ENCODE results near the gene ADAMTS2.

ADAMTS2 gene

GRCh38 chr5:179185941-179186411, 159.3 kb downstream of the ADAMTS2 start:
- no peak overlapping the region for H3K4me3 ChIP-seq (ENCODE audit: low read length)
- H3K36me3 ChIP-seq (ENCODE audit: control insufficient read depth, insufficient read depth, low read length) = no peaks in the 10 kb centered on the region
- no peaks in the 10 kb centered on the region for H3K27me3 ChIP-seq (ENCODE audit: control insufficient read depth, insufficient read depth, low read length)
- H3K27ac ChIP-seq (ENCODE audit: low read depth, low read length) = no peak overlapping the region
- no peak overlapping the region for H3K9ac ChIP-seq (ENCODE audit: low read length)
- H3K4me1 ChIP-seq (ENCODE audit: control insufficient read depth, insufficient read depth, low read length) = no peaks in the 10 kb centered on the region

GRCh38 chr5:179185256-179185940, 159.9 kb downstream of the ADAMTS2 start:
- Histone ChIP-seq H3K4me3 (ENCODE audit: low read length) (no peak overlapping the region), H3K27me3 (ENCODE audit: control insufficient read depth, insufficient read depth, low read length) (no peaks in the 10 kb centered on the region), H3K36me3 (ENCODE audit: control insufficient read depth, insufficient read depth, low read length) (no peaks in the 10 kb centered on the region), H3K9ac (ENCODE audit: low read length) (no peak overlapping the region), H3K4me1 (ENCODE audit: control insufficient read depth, insufficient read depth, low read length) (no peaks in the 10 kb centered on the region), H3K27ac (ENCODE audit: low read depth, low read length) (no peak overlapping the region)

DNA sequence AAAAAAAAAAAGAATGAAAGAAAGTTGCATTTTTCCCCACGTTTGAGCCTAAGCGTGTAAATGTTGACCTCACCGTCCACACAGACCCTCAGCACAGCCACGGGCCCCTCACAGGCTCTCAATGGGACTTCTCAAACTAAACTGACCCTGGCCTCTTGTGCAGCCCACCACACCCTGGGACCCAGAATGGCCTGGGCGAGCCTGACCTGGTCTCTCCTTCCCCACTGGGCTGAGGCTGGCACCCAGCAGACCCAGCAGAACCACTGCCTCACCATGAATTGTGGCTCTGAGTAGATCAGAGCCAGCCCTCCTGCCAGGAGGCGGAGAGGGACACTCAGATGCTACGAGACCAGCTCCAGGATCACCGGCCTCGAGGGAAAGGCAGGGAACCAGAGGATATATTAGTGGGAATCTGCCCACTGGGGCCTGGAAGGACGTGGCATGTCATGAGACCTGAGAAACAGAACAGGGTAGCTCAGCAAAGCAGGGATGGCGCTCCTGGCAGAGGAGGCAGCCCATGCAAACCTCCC, 160.7 kb downstream of the ADAMTS2 start:
- Histone ChIP-seq H3K27ac (ENCODE audit: low read depth, low read length) (no peak overlapping the region), H3K36me3 (ENCODE audit: control insufficient read depth, insufficient read depth, low read length) (no peaks in the 10 kb centered on the region), H3K4me3 (ENCODE audit: low read length) (no peak overlapping the region), H3K27me3 (ENCODE audit: control insufficient read depth, insufficient read depth, low read length) (no peaks in the 10 kb centered on the region), H3K9ac (ENCODE audit: low read length) (no peak overlapping the region), H3K4me1 (ENCODE audit: control insufficient read depth, insufficient read depth, low read length) (no peaks in the 10 kb centered on the region)

GRCh38 chr5:179183481-179183880, 161.8 kb downstream of the ADAMTS2 start:
- Histone ChIP-seq H3K9ac (ENCODE audit: low read length) (no peak overlapping the region), H3K4me1 (ENCODE audit: control insufficient read depth, insufficient read depth, low read length) (no peaks in the 10 kb centered on the region), H3K27me3 (ENCODE audit: control insufficient read depth, insufficient read depth, low read length) (no peaks in the 10 kb centered on the region)

DNA sequence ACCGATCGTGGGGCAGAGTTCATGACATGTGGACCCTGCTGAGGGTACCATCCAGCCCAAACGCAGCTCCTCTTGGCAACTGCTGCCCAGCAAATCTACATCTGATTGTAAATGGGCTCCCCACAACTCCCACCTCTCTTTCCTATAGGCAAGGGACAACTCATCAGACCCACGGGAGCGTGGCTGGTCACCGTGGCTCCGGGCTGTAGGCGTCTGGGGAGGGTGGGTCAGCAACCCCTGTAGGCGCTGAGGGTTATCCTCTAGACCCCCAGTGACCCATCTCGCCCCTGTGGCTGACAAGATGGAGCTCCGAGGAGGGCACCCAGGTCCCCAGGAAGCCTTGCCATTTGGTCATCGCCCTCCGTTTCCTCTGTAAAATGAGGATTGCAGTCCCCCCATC, 162.7 kb downstream of the ADAMTS2 start:
- no peak overlapping the region for H3K4me3 ChIP-seq (ENCODE audit: low read length)
- no peaks in the 10 kb centered on the region for H3K36me3 ChIP-seq (ENCODE audit: control insufficient read depth, insufficient read depth, low read length)
- H3K4me1 ChIP-seq (ENCODE audit: control insufficient read depth, insufficient read depth, low read length) = no peaks in the 10 kb centered on the region
- no peak overlapping the region for H3K9ac ChIP-seq (ENCODE audit: low read length)
- H3K27me3 ChIP-seq (ENCODE audit: control insufficient read depth, insufficient read depth, low read length) = no peaks in the 10 kb centered on the region
- H3K27ac ChIP-seq (ENCODE audit: low read depth, low read length) = no peak overlapping the region

More at GRCh38 chr5:179183481-179183880, 161.8 kb downstream of the ADAMTS2 start:
- Histone ChIP-seq H3K27ac (ENCODE audit: low read depth, low read length) (no peak overlapping the region), H3K4me3 (ENCODE audit: low read length) (no peak overlapping the region), H3K36me3 (ENCODE audit: control insufficient read depth, insufficient read depth, low read length) (no peaks in the 10 kb centered on the region)

DNA sequence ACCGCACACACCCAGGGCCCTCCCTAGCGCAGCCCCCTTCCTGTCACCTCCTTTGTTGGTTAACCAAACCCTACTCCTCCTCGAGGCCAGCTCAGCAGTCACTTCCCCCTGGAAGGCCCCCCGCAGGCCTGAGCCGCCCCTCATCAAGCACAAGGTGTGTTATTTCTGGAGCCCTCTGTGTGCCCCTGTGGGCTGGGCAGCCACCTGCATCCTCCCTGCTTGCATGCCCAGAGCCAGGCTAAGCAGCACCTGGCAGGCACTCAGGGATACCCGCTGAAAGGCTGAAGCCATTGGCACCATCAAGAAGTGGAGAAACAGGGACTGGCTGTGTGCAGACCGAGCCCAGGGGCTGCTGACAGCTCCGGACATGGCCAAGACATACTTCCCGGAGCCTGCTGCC, 163.3 kb downstream of the ADAMTS2 start:
- Histone ChIP-seq H3K4me3 (ENCODE audit: low read length) (no peak overlapping the region), H3K27ac (ENCODE audit: low read depth, low read length) (no peak overlapping the region), H3K9ac (ENCODE audit: low read length) (no peak overlapping the region), H3K4me1 (ENCODE audit: control insufficient read depth, insufficient read depth, low read length) (no peaks in the 10 kb centered on the region), H3K27me3 (ENCODE audit: control insufficient read depth, insufficient read depth, low read length) (no peaks in the 10 kb centered on the region), H3K36me3 (ENCODE audit: control insufficient read depth, insufficient read depth, low read length) (no peaks in the 10 kb centered on the region)

DNA sequence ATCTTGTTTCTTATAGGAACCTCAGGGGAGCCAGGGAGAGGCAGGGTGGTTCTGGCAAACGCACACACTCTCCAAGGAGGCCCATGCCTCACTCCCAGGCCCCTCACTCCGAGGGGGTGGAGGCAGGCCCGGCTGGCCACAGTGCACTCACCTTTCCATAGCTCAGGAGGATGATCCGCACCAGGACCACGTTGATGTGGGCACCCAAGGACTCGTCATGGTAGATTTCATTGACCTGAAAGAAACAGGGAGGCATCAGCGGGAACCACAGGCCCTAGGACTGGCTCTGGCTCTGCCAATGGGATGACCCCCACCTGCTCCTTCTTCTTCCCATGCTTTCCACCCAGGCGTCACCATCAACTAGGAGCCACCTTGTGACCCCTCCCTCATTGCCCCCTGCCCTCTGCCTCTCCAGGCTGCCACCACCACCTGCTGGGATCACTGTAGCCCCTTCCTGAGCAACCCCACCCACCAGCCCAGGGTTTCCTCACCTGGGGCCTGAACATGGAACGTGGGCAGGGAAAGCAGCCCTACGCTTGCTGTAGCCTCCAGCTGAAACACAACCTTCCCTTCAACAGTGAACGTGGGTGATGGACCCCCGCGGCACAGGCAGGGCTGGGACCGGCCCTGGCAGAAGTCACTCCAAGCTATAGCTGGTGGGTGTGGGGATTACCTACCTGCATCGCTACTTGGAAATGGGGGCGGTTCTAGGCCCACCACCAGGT, 164.2 kb downstream of the ADAMTS2 start:
- Histone ChIP-seq H3K27me3 (ENCODE audit: control insufficient read depth, insufficient read depth, low read length) (no peaks in the 10 kb centered on the region), H3K9ac (ENCODE audit: low read length) (no peak overlapping the region), H3K4me3 (ENCODE audit: low read length) (no peak overlapping the region), H3K36me3 (ENCODE audit: control insufficient read depth, insufficient read depth, low read length) (no peaks in the 10 kb centered on the region), H3K27ac (ENCODE audit: low read depth, low read length) (no peak overlapping the region), H3K4me1 (ENCODE audit: control insufficient read depth, insufficient read depth, low read length) (no peaks in the 10 kb centered on the region)

DNA sequence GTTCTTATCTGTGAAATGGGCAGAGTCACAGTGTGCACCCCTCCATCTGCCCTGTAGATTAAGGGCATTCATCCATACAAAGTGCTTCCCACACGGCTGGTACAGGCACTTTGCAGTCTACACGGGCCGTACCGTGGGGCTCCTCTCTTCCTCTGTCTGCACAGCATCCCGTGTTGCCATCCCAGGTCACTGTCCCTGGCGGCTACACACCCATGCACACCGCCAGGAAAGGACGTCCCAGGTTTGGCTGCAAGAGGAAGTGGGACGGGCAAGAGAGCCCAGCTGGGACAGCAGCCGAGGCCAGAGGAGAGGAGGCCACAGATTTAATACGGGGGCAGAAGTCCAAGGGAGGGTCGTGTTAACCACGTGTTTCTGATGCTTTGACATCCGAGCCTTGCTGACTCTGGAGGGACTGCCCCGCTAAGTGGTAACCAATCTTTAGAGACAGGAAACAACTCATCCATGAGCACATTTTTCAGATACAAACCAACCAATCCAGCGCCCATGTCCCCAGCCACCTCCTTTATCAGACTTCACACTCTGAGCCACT, 165.1 kb downstream of the ADAMTS2 start:
- no peak overlapping the region for H3K4me3 ChIP-seq (ENCODE audit: low read length)

DNA sequence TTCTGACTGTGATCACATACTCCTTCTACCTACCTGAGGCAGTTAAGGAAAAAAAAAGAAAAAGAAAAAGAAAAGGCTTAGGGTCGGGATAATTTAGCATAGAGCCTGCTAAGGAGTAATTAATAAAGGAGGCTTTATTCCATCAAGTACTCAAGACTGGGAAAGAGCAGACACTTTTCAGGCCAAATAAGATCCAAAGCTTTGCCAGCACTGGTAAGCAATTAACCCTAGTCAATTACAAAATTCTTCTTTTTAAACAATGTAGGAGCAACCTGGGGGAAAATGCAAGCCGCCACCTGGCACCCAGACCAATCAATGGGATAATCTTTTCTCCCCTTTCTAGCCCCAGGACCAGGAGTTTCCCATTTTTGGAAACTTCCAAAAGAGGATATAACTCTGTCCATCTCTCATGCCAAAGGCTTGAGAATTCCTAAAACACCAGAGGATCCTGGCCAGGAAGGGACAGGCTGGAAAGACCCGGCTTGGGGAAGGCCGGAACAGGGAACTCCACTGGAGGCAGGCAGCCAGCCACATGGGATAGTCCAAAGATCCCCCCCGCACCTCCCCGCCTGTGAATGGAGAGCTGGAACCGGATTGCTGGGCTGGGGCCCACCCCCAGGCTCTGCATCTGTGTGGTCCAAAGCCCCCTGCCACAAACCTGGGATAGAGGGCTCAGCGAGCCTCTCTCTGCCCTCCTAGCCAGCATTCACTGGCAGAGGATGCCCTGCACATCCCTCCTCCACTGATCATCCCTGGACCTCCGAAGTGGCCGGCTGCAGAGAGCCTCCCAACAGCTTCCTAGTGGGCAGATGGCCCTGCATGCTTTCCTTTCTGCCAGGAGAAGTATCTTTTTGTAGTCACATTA, 167.3 kb downstream of the ADAMTS2 start:
- H3K27me3 ChIP-seq (ENCODE audit: control insufficient read depth, insufficient read depth, low read length) = no peaks in the 10 kb centered on the region
- H3K4me3 ChIP-seq (ENCODE audit: low read length) = no peak overlapping the region
- H3K4me1 ChIP-seq (ENCODE audit: control insufficient read depth, insufficient read depth, low read length) = no peaks in the 10 kb centered on the region
- H3K9ac ChIP-seq (ENCODE audit: low read length) = no peak overlapping the region
- no peak overlapping the region for H3K27ac ChIP-seq (ENCODE audit: low read depth, low read length)
- H3K36me3 ChIP-seq (ENCODE audit: control insufficient read depth, insufficient read depth, low read length) = no peaks in the 10 kb centered on the region

More for the DNA sequence above, 165.1 kb downstream of the ADAMTS2 start:
- H3K36me3 ChIP-seq (ENCODE audit: control insufficient read depth, insufficient read depth, low read length) = no peaks in the 10 kb centered on the region
- no peaks in the 10 kb centered on the region for H3K4me1 ChIP-seq (ENCODE audit: control insufficient read depth, insufficient read depth, low read length)
- no peak overlapping the region for H3K27ac ChIP-seq (ENCODE audit: low read depth, low read length)
- no peaks in the 10 kb centered on the region for H3K27me3 ChIP-seq (ENCODE audit: control insufficient read depth, insufficient read depth, low read length)
- no peak overlapping the region for H3K9ac ChIP-seq (ENCODE audit: low read length)

GRCh38 chr5:179176571-179177230, 168.6 kb downstream of the ADAMTS2 start:
- Histone ChIP-seq H3K4me3 (ENCODE audit: low read length) (no peak overlapping the region), H3K36me3 (ENCODE audit: control insufficient read depth, insufficient read depth, low read length) (no peaks in the 10 kb centered on the region), H3K27ac (ENCODE audit: low read depth, low read length) (no peak overlapping the region), H3K27me3 (ENCODE audit: control insufficient read depth, insufficient read depth, low read length) (no peaks in the 10 kb centered on the region), H3K4me1 (ENCODE audit: control insufficient read depth, insufficient read depth, low read length) (no peaks in the 10 kb centered on the region), H3K9ac (ENCODE audit: low read length) (no peak overlapping the region)

GRCh38 chr5:179176166-179176565, 169.1 kb downstream of the ADAMTS2 start:
- H3K36me3 ChIP-seq (ENCODE audit: control insufficient read depth, insufficient read depth, low read length) = no peaks in the 10 kb centered on the region
- no peaks in the 10 kb centered on the region for H3K4me1 ChIP-seq (ENCODE audit: control insufficient read depth, insufficient read depth, low read length)
- no peak overlapping the region for H3K27ac ChIP-seq (ENCODE audit: low read depth, low read length)
- H3K9ac ChIP-seq (ENCODE audit: low read length) = no peak overlapping the region
- no peak overlapping the region for H3K4me3 ChIP-seq (ENCODE audit: low read length)
- H3K27me3 ChIP-seq (ENCODE audit: control insufficient read depth, insufficient read depth, low read length) = no peaks in the 10 kb centered on the region

Measured in rectal smooth muscle tissue (tissue), 1 donor.